Activated CD4-positive, alpha-beta T cell treated with anti-CD3 and anti-CD28 coated beads, Interleukin-2, amount 10 ng/mL, durations not matched to agents 24 days and 14 days (primary cell): ENCODE measurements around the gene FGA. TPM values are rescaled to one million over a fixed set of nuclear protein-coding genes. Genes with fewer than 3 reads are reported as not detected.

Experiments used
- DNase-seq: peaks from one replicate; pipeline ENCODE4 v3.0.0; 2022
- H3K27ac Mint-ChIP-seq: one replicate; pipeline ENCODE4 v1.8.0; 2022; ENCODE audit warnings: mild to moderate bottlenecking, mixed read lengths
- H3K27me3 Mint-ChIP-seq: one replicate; pipeline ENCODE4 v1.8.0; 2022; ENCODE audit warnings: mixed read lengths
- H3K36me3 Mint-ChIP-seq: one replicate; pipeline ENCODE4 v1.8.0; 2022; ENCODE audit warnings: low read depth, mild to moderate bottlenecking, mixed read lengths
- H3K4me1 Mint-ChIP-seq: one replicate; pipeline ENCODE4 v1.8.0; 2021; ENCODE audit warnings: mixed read lengths
- H3K4me3 Mint-ChIP-seq: one replicate; pipeline ENCODE4 v1.8.0; 2022; ENCODE audit warnings: mild to moderate bottlenecking, moderate library complexity, mixed read lengths
- H3K9me3 Mint-ChIP-seq: one replicate; pipeline ENCODE4 v1.8.0; 2021; ENCODE audit warnings: mixed read lengths
- intact Hi-C: fragments of 100-400 bp; cut with micrococcal nuclease; formaldehyde crosslinking; loops from one replicate; pipeline ENCODE4 v1.15.1; 2023
- total RNA-seq: library from RNA; stranded (reverse); gene quantifications from 2 replicates; pipeline ENCODE4 v1.2.3, GENCODE V29; 2022

FGA gene
- total RNA-seq, 1 donor from 2014 or later, result not detected

GRCh38 chr4:154582723-154583122 is 7.8 kb downstream of the FGA start:
- H3K4me3 Mint-ChIP-seq, result no peak overlapping the region
- no peaks in the 10 kb centered on the region for H3K4me1 Mint-ChIP-seq
- no peaks in the 10 kb centered on the region for H3K36me3 Mint-ChIP-seq
- intact Hi-C loops, result no loop called here
- no peak for DNase-seq
- H3K9me3 Mint-ChIP-seq, result no peaks in the 10 kb centered on the region
- peaks cover 10% of the 10 kb centered on the region for H3K27me3 Mint-ChIP-seq
- H3K27ac Mint-ChIP-seq, result no peak overlapping the region

DNA sequence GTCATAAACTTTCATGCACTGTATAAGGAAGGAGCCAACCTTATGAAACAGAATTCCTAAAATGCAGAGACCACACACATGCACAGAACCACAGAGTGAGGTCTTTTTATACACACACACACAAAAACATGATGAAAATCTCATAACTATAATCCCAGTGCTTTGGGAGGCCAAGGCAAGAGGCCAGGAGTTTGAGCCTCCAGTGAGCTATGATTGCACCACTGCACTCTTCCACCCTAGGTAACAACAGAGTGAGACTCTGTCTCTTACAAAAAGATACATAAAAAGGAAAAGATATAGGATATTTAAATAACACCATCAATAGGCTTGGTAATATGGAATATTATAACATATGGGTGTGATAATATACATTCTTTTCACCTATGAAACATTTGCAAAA is 10.6 kb downstream of the FGA start:
- Mint-ChIP-seq H3K4me1 (no peaks in the 10 kb centered on the region), H3K36me3 (no peaks in the 10 kb centered on the region), H3K9me3 (no peaks in the 10 kb centered on the region), H3K4me3 (no peak overlapping the region), H3K27ac (no peak overlapping the region), H3K27me3 (peaks cover 8% of the 10 kb centered on the region)
- intact Hi-C loops, result no loop called here
- DNase-seq, result no peak

DNA sequence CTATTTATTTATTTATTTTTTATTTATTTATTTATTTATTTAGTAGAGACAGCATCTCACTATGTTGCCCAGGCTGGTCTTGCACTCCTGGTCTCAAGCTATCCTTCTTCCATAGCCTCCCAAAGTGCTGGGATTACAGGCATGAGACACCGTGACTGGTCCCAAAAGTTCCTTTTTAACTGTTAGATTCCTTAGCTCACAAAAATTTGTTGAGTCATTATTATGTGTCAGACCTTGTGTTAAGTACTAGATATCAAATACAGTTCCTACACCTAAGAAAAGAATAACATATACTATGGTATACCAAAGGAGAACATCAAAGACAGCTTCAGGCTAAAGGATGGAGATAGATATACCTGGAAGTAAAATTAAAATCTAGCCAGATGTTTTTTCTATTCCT is 11.6 kb downstream of the FGA start:
- no peak overlapping the region for H3K27ac Mint-ChIP-seq
- H3K36me3 Mint-ChIP-seq, result no peaks in the 10 kb centered on the region
- intact Hi-C loops, result no loop called here
- no peaks in the 10 kb centered on the region for H3K9me3 Mint-ChIP-seq
- DNase-seq, result no peak
- H3K4me3 Mint-ChIP-seq, result no peak overlapping the region
- no peaks in the 10 kb centered on the region for H3K4me1 Mint-ChIP-seq
- H3K27me3 Mint-ChIP-seq, result peaks cover 10% of the 10 kb centered on the region

DNA sequence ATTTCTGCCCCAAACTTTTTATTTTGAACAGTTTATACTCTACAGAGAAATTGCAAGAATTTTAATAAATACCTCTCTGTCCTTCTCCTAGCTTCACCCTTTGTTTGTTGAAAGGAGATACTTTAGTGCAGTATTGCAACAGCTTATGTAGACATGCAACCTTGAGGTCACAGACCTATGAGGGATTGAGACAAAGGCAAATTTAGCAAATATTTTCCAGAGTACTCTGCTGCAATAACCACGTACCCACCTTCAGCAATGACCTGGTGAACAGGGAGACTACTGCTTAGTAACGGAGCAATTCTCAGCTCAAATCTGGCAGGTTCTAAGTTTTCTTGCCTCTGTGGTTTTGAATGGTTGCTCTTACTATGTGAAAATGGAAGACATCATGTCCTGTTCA is 13.2 kb downstream of the FGA start:
- intact Hi-C loops, result no loop called here
- no peak overlapping the region for H3K4me3 Mint-ChIP-seq
- no peak for DNase-seq
- no peaks in the 10 kb centered on the region for H3K9me3 Mint-ChIP-seq
- H3K36me3 Mint-ChIP-seq, result no peaks in the 10 kb centered on the region
- H3K4me1 Mint-ChIP-seq, result no peaks in the 10 kb centered on the region
- no peak overlapping the region for H3K27ac Mint-ChIP-seq
- H3K27me3 Mint-ChIP-seq, result peaks cover 10% of the 10 kb centered on the region

DNA sequence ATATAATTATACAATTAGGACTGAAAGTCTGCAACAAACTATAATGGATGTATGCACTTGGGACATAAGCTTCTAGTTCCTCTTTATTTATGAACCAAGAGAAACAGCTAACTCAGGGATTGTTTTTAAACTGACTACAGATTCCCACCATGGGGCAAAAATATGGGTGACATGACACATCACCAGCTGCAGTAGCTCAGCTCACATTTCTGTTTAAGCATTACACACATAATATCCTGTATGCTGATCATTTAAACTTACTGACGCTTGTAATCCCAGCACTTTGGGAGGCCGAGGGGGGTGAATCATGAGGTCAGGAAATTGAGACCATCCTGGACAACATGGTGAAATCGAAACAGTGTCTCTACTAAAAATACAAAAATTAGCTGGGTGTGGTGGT is 16.2 kb downstream of the FGA start:
- Mint-ChIP-seq H3K9me3 (no peaks in the 10 kb centered on the region), H3K4me3 (no peak overlapping the region), H3K27me3 (peaks cover 4% of the 10 kb centered on the region), H3K27ac (no peak overlapping the region), H3K4me1 (no peaks in the 10 kb centered on the region), H3K36me3 (no peaks in the 10 kb centered on the region)
- no peak for DNase-seq
- intact Hi-C loops, result no loop called here

DNA sequence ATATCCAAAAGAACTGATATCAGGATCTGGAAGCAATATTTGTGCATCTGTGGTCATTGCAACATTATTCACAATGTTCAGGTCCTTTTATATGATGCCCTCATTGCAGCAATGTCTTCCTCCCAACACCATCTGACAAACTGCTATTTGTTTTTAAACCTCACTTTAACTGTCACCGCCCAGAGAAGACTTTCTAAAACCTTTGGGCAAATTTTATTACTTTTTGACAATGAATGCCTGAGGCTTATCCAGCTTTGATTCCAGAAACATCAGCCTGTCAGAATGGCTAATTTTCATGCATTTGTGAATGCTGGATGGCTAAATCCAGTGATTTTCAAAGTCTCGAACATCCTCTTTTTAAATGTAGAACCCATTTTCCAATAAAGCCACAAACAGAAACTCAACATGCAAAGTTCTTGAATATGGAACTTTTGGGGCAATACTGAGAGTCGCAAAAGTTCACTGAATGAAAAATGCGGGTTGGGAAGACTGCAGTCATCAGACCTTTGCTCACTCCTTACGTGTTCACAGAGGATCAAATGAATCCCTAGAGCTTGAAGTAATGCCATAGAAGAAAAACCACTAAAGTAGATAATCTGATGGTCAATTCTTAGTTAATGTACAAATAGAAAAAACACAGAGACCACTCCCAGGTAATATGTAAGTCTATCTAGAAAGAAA is 17.2 kb downstream of the FGA start:
- intact Hi-C loops, result no loop called here
- H3K4me1 Mint-ChIP-seq, result no peaks in the 10 kb centered on the region
- H3K27me3 Mint-ChIP-seq, result peaks cover 2% of the 10 kb centered on the region
- no peak overlapping the region for H3K27ac Mint-ChIP-seq
- no peaks in the 10 kb centered on the region for H3K9me3 Mint-ChIP-seq
- no peak for DNase-seq
- H3K36me3 Mint-ChIP-seq, result no peaks in the 10 kb centered on the region
- H3K4me3 Mint-ChIP-seq, result no peak overlapping the region

DNA sequence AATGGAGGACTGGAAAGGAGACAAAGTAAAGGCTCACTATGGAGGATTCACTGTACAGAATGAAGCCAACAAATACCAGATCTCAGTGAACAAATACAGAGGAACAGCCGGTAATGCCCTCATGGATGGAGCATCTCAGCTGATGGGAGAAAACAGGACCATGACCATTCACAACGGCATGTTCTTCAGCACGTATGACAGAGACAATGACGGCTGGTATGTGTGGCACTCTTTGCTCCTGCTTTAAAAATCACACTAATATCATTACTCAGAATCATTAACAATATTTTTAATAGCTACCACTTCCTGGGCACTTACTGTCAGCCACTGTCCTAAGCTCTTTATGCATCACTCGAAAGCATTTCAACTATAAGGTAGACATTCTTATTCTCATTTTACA is 21.0 kb downstream of the FGA start:
- Mint-ChIP-seq H3K36me3 (no peaks in the 10 kb centered on the region), H3K27ac (no peak overlapping the region), H3K9me3 (no peaks in the 10 kb centered on the region), H3K4me1 (no peaks in the 10 kb centered on the region), H3K27me3 (peaks cover 4% of the 10 kb centered on the region), H3K4me3 (no peak overlapping the region)
- intact Hi-C loops, result no loop called here
- DNase-seq, result no peak

GRCh38 chr4:154569028-154569427 is 21.5 kb downstream of the FGA start:
- H3K9me3 Mint-ChIP-seq, result no peaks in the 10 kb centered on the region
- no peaks in the 10 kb centered on the region for H3K4me1 Mint-ChIP-seq
- intact Hi-C loops, result no loop called here
- DNase-seq, result no peak
- H3K4me3 Mint-ChIP-seq, result no peak overlapping the region
- no peaks in the 10 kb centered on the region for H3K36me3 Mint-ChIP-seq
- H3K27me3 Mint-ChIP-seq, result peaks cover 4% of the 10 kb centered on the region
- no peak overlapping the region for H3K27ac Mint-ChIP-seq

- Mint-ChIP-seq H3K27me3 (peaks cover 14% of the 10 kb centered on the region), H3K27ac (no peak overlapping the region), H3K36me3 (no peaks in the 10 kb centered on the region), H3K4me1 (no peaks in the 10 kb centered on the region), H3K9me3 (no peaks in the 10 kb centered on the region), H3K4me3 (no peak overlapping the region)
- intact Hi-C loops, result no loop called here
- DNase-seq, result no peak
Observed at GRCh38 chr4:154566639-154567204, 23.8 kb downstream of the FGA start.

DNA sequence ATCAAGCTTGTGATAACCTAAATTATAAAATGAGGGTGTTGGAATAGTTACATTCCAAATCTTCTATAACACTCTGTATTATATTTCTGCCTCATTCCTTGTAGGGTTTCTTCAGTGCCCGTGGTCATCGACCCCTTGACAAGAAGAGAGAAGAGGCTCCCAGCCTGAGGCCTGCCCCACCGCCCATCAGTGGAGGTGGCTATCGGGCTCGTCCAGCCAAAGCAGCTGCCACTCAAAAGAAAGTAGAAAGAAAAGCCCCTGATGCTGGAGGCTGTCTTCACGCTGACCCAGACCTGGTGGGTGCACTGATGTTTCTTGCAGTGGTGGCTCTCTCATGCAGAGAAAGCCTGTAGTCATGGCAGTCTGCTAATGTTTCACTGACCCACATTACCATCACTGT is 24.8 kb downstream of the FGA start:
- no peak overlapping the region for H3K4me3 Mint-ChIP-seq
- no peak for DNase-seq
- intact Hi-C loops, result no loop called here
- no peaks in the 10 kb centered on the region for H3K4me1 Mint-ChIP-seq
- no peaks in the 10 kb centered on the region for H3K36me3 Mint-ChIP-seq
- no peaks in the 10 kb centered on the region for H3K9me3 Mint-ChIP-seq
- no peak overlapping the region for H3K27ac Mint-ChIP-seq
- H3K27me3 Mint-ChIP-seq, result peaks cover 18% of the 10 kb centered on the region

DNA sequence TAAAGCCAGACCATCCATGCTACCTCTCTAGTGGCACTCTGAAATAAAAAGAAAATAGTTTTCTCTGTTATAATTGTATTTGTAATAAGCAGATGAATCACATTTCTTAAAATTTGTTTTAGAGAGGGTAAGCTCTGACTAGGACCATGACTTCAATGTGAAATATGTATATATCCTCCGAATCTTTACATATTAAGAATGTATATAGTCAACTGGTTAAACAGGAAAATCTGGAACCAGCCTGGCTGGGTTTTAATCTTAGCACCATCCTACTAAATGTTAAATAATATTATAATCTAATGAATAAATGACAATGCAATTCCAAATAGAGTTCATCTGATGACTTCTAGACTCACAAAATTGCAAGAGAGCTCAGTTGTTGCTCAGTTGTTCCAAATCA is 26.2 kb downstream of the FGA start:
- Mint-ChIP-seq H3K36me3 (no peaks in the 10 kb centered on the region), H3K9me3 (no peaks in the 10 kb centered on the region), H3K27me3 (peaks cover 18% of the 10 kb centered on the region), H3K27ac (no peak overlapping the region), H3K4me1 (peaks cover 4% of the 10 kb centered on the region), H3K4me3 (no peak overlapping the region)
- intact Hi-C loops, result no loop called here
- DNase-seq, result no peak

DNA sequence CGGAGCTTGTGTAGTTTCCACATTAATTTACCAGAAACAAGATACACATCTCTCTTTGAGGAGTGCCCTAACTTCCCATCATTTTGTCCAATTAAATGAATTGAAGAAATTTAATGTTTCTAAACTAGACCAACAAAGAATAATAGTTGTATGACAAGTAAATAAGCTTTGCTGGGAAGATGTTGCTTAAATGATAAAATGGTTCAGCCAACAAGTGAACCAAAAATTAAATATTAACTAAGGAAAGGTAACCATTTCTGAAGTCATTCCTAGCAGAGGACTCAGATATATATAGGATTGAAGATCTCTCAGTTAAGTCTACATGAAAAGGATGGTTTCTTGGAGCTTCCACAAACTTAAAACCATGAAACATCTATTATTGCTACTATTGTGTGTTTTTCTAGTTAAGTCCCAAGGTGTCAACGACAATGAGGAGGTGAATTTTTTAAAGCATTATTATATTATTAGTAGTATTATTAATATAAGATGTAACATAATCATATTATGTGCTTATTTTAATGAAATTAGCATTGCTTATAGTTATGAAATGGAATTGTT is 27.8 kb downstream of the FGA start, which contains the start of gene FGB:
FGB (plus strand) TSS at position 315 of the 558 bp plus-strand sequence; CDS start at position 323, 8 bp downstream.
- H3K9me3 Mint-ChIP-seq, result no peaks in the 10 kb centered on the region
- no peak within 1 kb of the TSS for H3K4me3 Mint-ChIP-seq
- no peaks in the 10 kb centered on the region for H3K36me3 Mint-ChIP-seq
- intact Hi-C loops, result no loop called here
- H3K27me3 Mint-ChIP-seq, result peaks cover 18% of the 10 kb centered on the region
- no peak within 1 kb of the TSS for H3K27ac Mint-ChIP-seq
- no peak for DNase-seq
- H3K4me1 Mint-ChIP-seq, result peaks cover 4% of the 10 kb centered on the region

DNA sequence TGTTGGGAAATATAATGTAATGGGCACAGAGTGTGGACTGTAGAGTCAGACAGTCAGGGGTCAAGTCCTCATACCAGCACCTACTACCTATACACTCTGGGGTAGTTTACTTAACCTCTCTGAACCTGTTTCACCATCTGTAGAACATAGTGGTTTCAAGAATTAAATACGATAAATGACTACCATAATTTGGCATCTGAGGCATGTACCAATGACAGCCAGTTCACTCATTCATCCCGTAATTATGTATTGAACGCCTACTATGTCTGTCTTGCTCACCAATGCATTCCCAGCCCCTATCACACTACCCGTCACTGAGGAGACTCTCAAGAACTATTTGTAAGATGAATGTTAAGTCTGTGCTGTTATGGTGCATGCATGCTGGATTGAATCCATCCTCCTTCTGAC is 29.7 kb downstream of the FGA start:
- no peak for DNase-seq
- no peak overlapping the region for H3K4me3 Mint-ChIP-seq
- peaks cover 14% of the 10 kb centered on the region for H3K27me3 Mint-ChIP-seq
- intact Hi-C loops, result no loop called here
- peaks cover 4% of the 10 kb centered on the region for H3K4me1 Mint-ChIP-seq
- H3K27ac Mint-ChIP-seq, result no peak overlapping the region
- no peaks in the 10 kb centered on the region for H3K9me3 Mint-ChIP-seq
- no peaks in the 10 kb centered on the region for H3K36me3 Mint-ChIP-seq

GRCh38 chr4:154560419-154560801 is 30.1 kb downstream of the FGA start:
- Mint-ChIP-seq H3K27me3 (peaks cover 18% of the 10 kb centered on the region), H3K4me3 (no peak overlapping the region), H3K36me3 (no peaks in the 10 kb centered on the region), H3K27ac (no peak overlapping the region), H3K9me3 (no peaks in the 10 kb centered on the region), H3K4me1 (peaks cover 4% of the 10 kb centered on the region)
- intact Hi-C loops, result no loop called here
- DNase-seq, result no peak
